ENCODE data around the gene CDK19.
"Not testable (repeated sequence)": the region's sequence is repeated elsewhere in the genome, so short reads cannot be mapped to it uniquely, and the experiment has no call there.

GRCh38 chr6:110753936-110754668, 61.2 kb downstream of the CDK19 start:
- TF ChIP-seq, protein P1, sequence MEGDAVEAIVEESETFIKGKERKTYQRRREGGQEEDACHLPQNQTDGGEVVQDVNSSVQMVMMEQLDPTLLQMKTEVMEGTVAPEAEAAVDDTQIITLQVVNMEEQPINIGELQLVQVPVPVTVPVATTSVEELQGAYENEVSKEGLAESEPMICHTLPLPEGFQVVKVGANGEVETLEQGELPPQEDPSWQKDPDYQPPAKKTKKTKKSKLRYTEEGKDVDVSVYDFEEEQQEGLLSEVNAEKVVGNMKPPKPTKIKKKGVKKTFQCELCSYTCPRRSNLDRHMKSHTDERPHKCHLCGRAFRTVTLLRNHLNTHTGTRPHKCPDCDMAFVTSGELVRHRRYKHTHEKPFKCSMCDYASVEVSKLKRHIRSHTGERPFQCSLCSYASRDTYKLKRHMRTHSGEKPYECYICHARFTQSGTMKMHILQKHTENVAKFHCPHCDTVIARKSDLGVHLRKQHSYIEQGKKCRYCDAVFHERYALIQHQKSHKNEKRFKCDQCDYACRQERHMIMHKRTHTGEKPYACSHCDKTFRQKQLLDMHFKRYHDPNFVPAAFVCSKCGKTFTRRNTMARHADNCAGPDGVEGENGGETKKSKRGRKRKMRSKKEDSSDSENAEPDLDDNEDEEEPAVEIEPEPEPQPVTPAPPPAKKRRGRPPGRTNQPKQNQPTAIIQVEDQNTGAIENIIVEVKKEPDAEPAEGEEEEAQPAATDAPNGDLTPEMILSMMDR (IDR thresholded peaks at IDR 0.05), result not testable (repeated sequence)
- TF ChIP-seq EZH2, EZH2phosphoT487 (IDR thresholded peaks at IDR 0.05): not testable (repeated sequence)
